Tibial nerve (tissue), 4 donors: Measurements from ENCODE around the gene CAMTA1. TPM values are rescaled to one million over a fixed set of nuclear protein-coding genes. Genes with fewer than 3 reads are reported as not detected.
A peak's percentile ranks its signal among the peaks of the same experiment; 100 is the strongest.

Experiments used
- DNase-seq, 2 donors: peaks; one replicate each; pipeline ENCODE4 v3.0.0-alpha.2; 2019; ENCODE audit warnings: low spot score in 2 of 2
- H3K27ac ChIP-seq, 4 donors: fragments of 200-600 bp; sonication (generic) in 3 of 4; one replicate each; pipeline ENCODE4 v1.5.1; 2017 to 2019; ENCODE audit warnings: mild to moderate bottlenecking in 1 of 4
- H3K27me3 ChIP-seq, 2 donors: fragments of 200-600 bp; sonication (generic) in 1 of 2; one replicate each; pipeline versions ENCODE4 v1.5.1 to v1.6.0; 2017 to 2019
- H3K36me3 ChIP-seq, 3 donors: fragments of 200-600 bp; sonication (generic); one replicate each; pipeline ENCODE4 v1.5.1; 2018 to 2019
- H3K4me1 ChIP-seq, 4 donors: fragments of 200-600 bp; sonication (generic) in 3 of 4; one replicate each; pipeline ENCODE4 v1.5.1; 2017 to 2019
- H3K4me3 ChIP-seq, 4 donors: fragments of 200-600 bp; sonication (generic) in 3 of 4; one replicate each; pipeline ENCODE4 v1.5.1; 2017 to 2019; ENCODE audit warnings: mild to moderate bottlenecking in 1 of 4, moderate library complexity in 1 of 4
- H3K9me3 ChIP-seq, 4 donors: fragments of 200-600 bp; sonication (generic) in 3 of 4; one replicate each; pipeline ENCODE4 v1.5.1; 2017 to 2019
- CTCF ChIP-seq, 5 experiments: fragments of 200-600 bp in 3 of 5; fragments of 450-650 bp in 2 of 5; sonication (generic) in 3 of 5; IDR thresholded peaks; one replicate each; pipeline ENCODE4 v1.5.1; 2016 to 2019; ENCODE audit warnings: antibody characterized with exemption in 5 of 5, mild to moderate bottlenecking in 3 of 5, moderate library complexity in 2 of 5
- EP300 ChIP-seq, 2 donors: sonication (generic); formaldehyde crosslinking; IDR thresholded peaks; one replicate each; pipeline ENCODE4 v1.6.1; 2017; ENCODE audit warnings: antibody characterized with exemption in 2 of 2, mild to moderate bottlenecking in 1 of 2
- POLR2A ChIP-seq, 2 donors: fragments of 450-650 bp; IDR thresholded peaks; one replicate each; pipeline ENCODE4 v1.6.1; 2017; ENCODE audit warnings: antibody characterized with exemption in 2 of 2, mild to moderate bottlenecking in 2 of 2, moderate library complexity in 2 of 2
- WGBS, 2 donors: methylation state at CpG; one replicate each; pipeline ENCODE4 v1.1.5; 2018; 5-methylcytosine and 5-hydroxymethylcytosine counted together
- total RNA-seq, 4 donors: library from RNA; depleted of rRNA; stranded (reverse); fragments of >200 nt; gene quantifications; one replicate each; pipeline ENCODE4 v1.1.0, GENCODE V29; 2016

Gene CAMTA1
- total RNA-seq, 4 donors from 2014 or later: 41.8 to 104 (median 87.2) TPM

GRCh38 chr1:7575041-7575400, 789.8 kb downstream of the CAMTA1 start:
- Histone ChIP-seq H3K36me3 (no peaks in the 10 kb centered on the region), H3K9me3 (no peaks in the 10 kb centered on the region), H3K27me3 (no peaks in the 10 kb centered on the region), H3K4me1 (peaks cover 0 to 17% (median 6%) of the 10 kb centered on the region in 4 donors), H3K4me3 (no peak overlapping the region), H3K27ac (peak overlapping the region in 2 of 4 donors; percentile 28 to 45)
- WGBS, 2 donors: 54 to 57% methylated on average over 2 of the region's 2 CpGs
- no peak for DNase-seq
- TF ChIP-seq EP300 (IDR thresholded peaks at IDR 0.05) (no peak), CTCF (IDR thresholded peaks at IDR 0.05) (no peak), POLR2A (IDR thresholded peaks at IDR 0.05) (no peak)

GRCh38 chr1:7576946-7577657, 791.8 kb downstream of the CAMTA1 start:
- no peaks in the 10 kb centered on the region for H3K9me3 ChIP-seq
- H3K4me1 ChIP-seq: peaks cover 0 to 33% (median 8%) of the 10 kb centered on the region in 4 donors
- no peaks in the 10 kb centered on the region for H3K27me3 ChIP-seq
- H3K4me3 ChIP-seq: no peak overlapping the region
- no peaks in the 10 kb centered on the region for H3K36me3 ChIP-seq
- 53 to 59% methylated on average over 14 of the region's 14 CpGs for WGBS, 2 donors
- TF ChIP-seq CTCF (IDR thresholded peaks at IDR 0.05): no peak
- TF ChIP-seq POLR2A (IDR thresholded peaks at IDR 0.05): no peak
- no peak for TF ChIP-seq EP300 (IDR thresholded peaks at IDR 0.05)
- H3K27ac ChIP-seq: no peak overlapping the region
- no peak for DNase-seq

- H3K4me3 ChIP-seq: no peak overlapping the region
- 88 to 89% methylated on average over 12 to 14 of the region's 15 CpGs for WGBS, 2 donors
- DNase-seq: no peak
- no peaks in the 10 kb centered on the region for H3K9me3 ChIP-seq
- peaks cover 0 to 33% (median 6%) of the 10 kb centered on the region in 4 donors for H3K4me1 ChIP-seq
- no peaks in the 10 kb centered on the region for H3K27me3 ChIP-seq
- no peaks in the 10 kb centered on the region for H3K36me3 ChIP-seq
- no peak overlapping the region for H3K27ac ChIP-seq
- no peak for TF ChIP-seq CTCF (IDR thresholded peaks at IDR 0.05)
- TF ChIP-seq EP300 (IDR thresholded peaks at IDR 0.05): no peak
- no peak for TF ChIP-seq POLR2A (IDR thresholded peaks at IDR 0.05)
Observed at GRCh38 chr1:7578206-7578605, 793.0 kb downstream of the CAMTA1 start.

- no peaks in the 10 kb centered on the region for H3K27me3 ChIP-seq
- TF ChIP-seq CTCF (IDR thresholded peaks at IDR 0.05) (no peak), POLR2A (IDR thresholded peaks at IDR 0.05) (no peak), EP300 (IDR thresholded peaks at IDR 0.05) (no peak)
- no peak overlapping the region for H3K4me3 ChIP-seq
- H3K36me3 ChIP-seq: no peaks in the 10 kb centered on the region
- 89 to 90% methylated on average over 6 to 8 of the region's 8 CpGs for WGBS, 2 donors
- H3K27ac ChIP-seq: no peak overlapping the region
- peak in 1 of 2 donors; percentile 4 for DNase-seq
- H3K4me1 ChIP-seq: peaks cover 0 to 25% (median 4%) of the 10 kb centered on the region in 4 donors
- no peaks in the 10 kb centered on the region for H3K9me3 ChIP-seq
Observed at GRCh38 chr1:7579016-7579415, 793.8 kb downstream of the CAMTA1 start.
